Measurements from ENCODE around the gene CCDC110. TPM values are rescaled to one million over a fixed set of nuclear protein-coding genes. Genes with fewer than 3 reads are reported as not detected.

The CCDC110 gene
- total RNA-seq, 4 donors from 2014 or later: 2.9 to 6.3 (median 4.4) TPM

DNA sequence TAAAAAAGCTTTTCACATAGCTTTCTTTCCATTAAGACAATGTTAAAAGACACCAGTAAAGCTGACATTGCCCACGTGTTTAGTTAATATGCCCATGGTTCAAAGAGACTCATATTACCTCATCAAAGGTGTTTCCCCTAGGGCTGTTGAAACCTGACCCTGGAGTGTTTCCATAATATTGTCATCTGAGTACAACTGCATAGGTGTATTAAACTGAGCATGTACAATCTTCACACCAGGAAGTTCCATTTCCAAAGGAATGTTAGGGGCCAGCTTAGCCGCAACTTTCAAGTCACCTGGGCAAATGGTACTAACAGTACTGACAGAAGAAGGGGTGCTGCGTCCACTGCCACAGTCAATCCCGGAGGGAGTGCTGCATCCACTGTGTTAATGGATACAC, 36.6 kb upstream of the CCDC110 start:
- no peaks in the 10 kb centered on the region for H3K27me3 ChIP-seq
- intact Hi-C loops (cut with DNase I): no loop called here
- no peak overlapping the region for H3K4me3 ChIP-seq
- peak; percentile 13 to 18 for TF ChIP-seq POLR2AphosphoS5 (IDR thresholded peaks at IDR 0.05)
- TF ChIP-seq, protein P1, sequence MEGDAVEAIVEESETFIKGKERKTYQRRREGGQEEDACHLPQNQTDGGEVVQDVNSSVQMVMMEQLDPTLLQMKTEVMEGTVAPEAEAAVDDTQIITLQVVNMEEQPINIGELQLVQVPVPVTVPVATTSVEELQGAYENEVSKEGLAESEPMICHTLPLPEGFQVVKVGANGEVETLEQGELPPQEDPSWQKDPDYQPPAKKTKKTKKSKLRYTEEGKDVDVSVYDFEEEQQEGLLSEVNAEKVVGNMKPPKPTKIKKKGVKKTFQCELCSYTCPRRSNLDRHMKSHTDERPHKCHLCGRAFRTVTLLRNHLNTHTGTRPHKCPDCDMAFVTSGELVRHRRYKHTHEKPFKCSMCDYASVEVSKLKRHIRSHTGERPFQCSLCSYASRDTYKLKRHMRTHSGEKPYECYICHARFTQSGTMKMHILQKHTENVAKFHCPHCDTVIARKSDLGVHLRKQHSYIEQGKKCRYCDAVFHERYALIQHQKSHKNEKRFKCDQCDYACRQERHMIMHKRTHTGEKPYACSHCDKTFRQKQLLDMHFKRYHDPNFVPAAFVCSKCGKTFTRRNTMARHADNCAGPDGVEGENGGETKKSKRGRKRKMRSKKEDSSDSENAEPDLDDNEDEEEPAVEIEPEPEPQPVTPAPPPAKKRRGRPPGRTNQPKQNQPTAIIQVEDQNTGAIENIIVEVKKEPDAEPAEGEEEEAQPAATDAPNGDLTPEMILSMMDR (IDR thresholded peaks at IDR 0.05): no peak
- WGBS: 62% methylated on average over 4 of the region's 4 CpGs
- DNase-seq (ENCODE audit: extremely low spot score): no peak
- no peaks in the 10 kb centered on the region for H3K9me3 ChIP-seq
- peaks cover 12 to 60% (median 44%) of the 10 kb centered on the region in 4 donors for H3K4me1 ChIP-seq
- peaks cover 0 to 37% (median 26%) of the 10 kb centered on the region in 4 donors for H3K36me3 ChIP-seq
- peak overlapping the region; percentile 36 to 83 (median 58) for H3K27ac ChIP-seq (replicated peaks in 1 of 4)

GRCh38 chr4:185506422-185506821, 34.9 kb upstream of the CCDC110 start:
- TF ChIP-seq POLR2A (IDR thresholded peaks at IDR 0.05; ENCODE audit: low read depth): no peak
- TF ChIP-seq, protein P1 (IDR thresholded peaks at IDR 0.05): no peak
- no peak for TF ChIP-seq EP300 (IDR thresholded peaks at IDR 0.05)
- TF ChIP-seq POLR2AphosphoS5 (IDR thresholded peaks at IDR 0.05): no peak
- Histone ChIP-seq H3K4me1 (peaks cover 8 to 44% (median 31%) of the 10 kb centered on the region in 4 donors), H3K9me3 (no peaks in the 10 kb centered on the region), H3K4me3 (no peak overlapping the region), H3K36me3 (peaks cover 6 to 54% (median 28%) of the 10 kb centered on the region in 4 donors), H3K27me3 (no peaks in the 10 kb centered on the region), H3K27ac (replicated peaks in 1 of 4) (peak overlapping the region; percentile 80 to 84 (median 82))
- WGBS: 95% methylated on average over 20 of the region's 20 CpGs
- intact Hi-C loops (cut with DNase I): no loop called here
- DNase-seq (ENCODE audit: extremely low spot score): no peak

- H3K4me1 ChIP-seq: peaks cover 3 to 34% (median 22%) of the 10 kb centered on the region in 4 donors
- no peak for DNase-seq (ENCODE audit: extremely low spot score)
- peaks cover 13 to 62% (median 36%) of the 10 kb centered on the region in 4 donors for H3K36me3 ChIP-seq
- intact Hi-C loops (cut with DNase I): no loop called here
- peak; percentile 87 to 91 for TF ChIP-seq POLR2AphosphoS5 (IDR thresholded peaks at IDR 0.05)
- peak; percentile 45 for TF ChIP-seq EP300 (IDR thresholded peaks at IDR 0.05)
- no peak for TF ChIP-seq POLR2A (IDR thresholded peaks at IDR 0.05; ENCODE audit: low read depth)
- peaks cover 0 to 9% (median 2%) of the 10 kb centered on the region in 4 donors for H3K9me3 ChIP-seq
- H3K27me3 ChIP-seq: no peaks in the 10 kb centered on the region
- peak overlapping the region in 3 of 4 donors; percentile 7 to 43 (median 24) for H3K4me3 ChIP-seq
- peak overlapping the region; percentile 80 to 84 (median 82) for H3K27ac ChIP-seq (replicated peaks in 1 of 4)
- WGBS: 56% methylated on average over 21 of the region's 21 CpGs
Observed at GRCh38 chr4:185504098-185505047, 32.8 kb upstream of the CCDC110 start.

DNA sequence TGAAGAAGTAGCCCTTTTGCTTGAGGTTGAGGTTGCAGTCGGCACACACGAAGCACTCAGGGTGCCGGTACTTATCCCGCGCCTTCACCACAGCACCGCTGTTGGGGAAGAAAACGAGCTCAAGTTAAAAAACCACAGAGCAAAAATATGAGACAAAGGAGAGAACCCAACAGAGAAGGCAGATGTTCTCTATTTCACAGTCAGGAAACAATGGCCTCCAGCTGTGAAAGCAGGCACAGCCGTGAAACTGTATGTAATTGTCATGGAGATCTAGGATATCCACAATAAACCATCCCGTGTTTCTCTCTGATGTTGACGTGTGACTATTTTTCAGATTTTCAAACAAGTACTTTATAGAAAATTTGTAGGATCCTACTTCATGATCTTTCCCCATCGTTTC, 30.9 kb upstream of the CCDC110 start:
- Histone ChIP-seq H3K9me3 (peaks cover 0 to 9% (median 2%) of the 10 kb centered on the region in 4 donors), H3K27me3 (no peaks in the 10 kb centered on the region), H3K4me3 (no peak overlapping the region), H3K27ac (replicated peaks in 1 of 4) (peak overlapping the region; percentile 80 to 84 (median 82)), H3K4me1 (peaks cover 3 to 30% (median 18%) of the 10 kb centered on the region in 4 donors), H3K36me3 (peaks cover 13 to 52% (median 36%) of the 10 kb centered on the region in 4 donors)
- intact Hi-C loops (cut with DNase I): no loop called here
- DNase-seq (ENCODE audit: extremely low spot score): no peak
- WGBS: 77% methylated on average over 11 of the region's 11 CpGs
- TF ChIP-seq EP300 (IDR thresholded peaks at IDR 0.05) (no peak), POLR2A (IDR thresholded peaks at IDR 0.05; ENCODE audit: low read depth) (no peak), POLR2AphosphoS5 (IDR thresholded peaks at IDR 0.05) (no peak)
- TF ChIP-seq, protein P1 (IDR thresholded peaks at IDR 0.05): no peak

- H3K36me3 ChIP-seq: peaks cover 13 to 40% (median 25%) of the 10 kb centered on the region in 4 donors
- peaks cover 0 to 9% (median 2%) of the 10 kb centered on the region in 4 donors for H3K9me3 ChIP-seq
- peak overlapping the region in 3 of 4 donors; percentile 18 to 40 (median 37) for H3K27ac ChIP-seq (replicated peaks in 1 of 4)
- TF ChIP-seq, protein P1 (IDR thresholded peaks at IDR 0.05): no peak
- TF ChIP-seq EP300 (IDR thresholded peaks at IDR 0.05) (no peak), POLR2A (IDR thresholded peaks at IDR 0.05; ENCODE audit: low read depth) (no peak), POLR2AphosphoS5 (IDR thresholded peaks at IDR 0.05) (no peak)
- H3K27me3 ChIP-seq: no peaks in the 10 kb centered on the region
- DNase-seq (ENCODE audit: extremely low spot score): no peak
- intact Hi-C loops (cut with DNase I): no loop called here
- H3K4me1 ChIP-seq: peaks cover 3 to 27% (median 14%) of the 10 kb centered on the region in 4 donors
- no peak overlapping the region for H3K4me3 ChIP-seq
- WGBS: 32% methylated on average over 1 of the region's 1 CpG
Observed at GRCh38 chr4:185500576-185500975, 29.0 kb upstream of the CCDC110 start.

Measured in esophagus muscularis mucosa (tissue), 4 donors.